HUES64 (cell line): ENCODE data around the gene NUPR2.
A peak's percentile ranks its signal among the peaks of the same experiment; 100 is the strongest.
"Not testable (repeated sequence)": the region's sequence is repeated elsewhere in the genome, so short reads cannot be mapped to it uniquely, and the experiment has no call there.

Experiments
- H3K27ac ChIP-seq: 2 replicates; pipeline ENCODE4 v1.7.0; 2013; ENCODE audit warnings: low read depth, low read length, inconsistent platforms
- H3K27me3 ChIP-seq: 2 replicates; pipeline ENCODE4 v1.6.1; 2013; ENCODE audit warnings: mild to moderate bottlenecking, low read length; ENCODE audit not compliant: insufficient read depth
- H3K36me3 ChIP-seq: 2 replicates; pipeline ENCODE4 v1.6.1; 2013; ENCODE audit warnings: mild to moderate bottlenecking, low read length; ENCODE audit not compliant: insufficient read depth
- H3K4me1 ChIP-seq: 2 replicates; pipeline ENCODE4 v1.6.1; 2013; ENCODE audit warnings: mild to moderate bottlenecking, low read length, moderate library complexity; ENCODE audit not compliant: insufficient read depth
- H3K4me3 ChIP-seq: 2 replicates; pipeline ENCODE4 v1.5.1; 2013; ENCODE audit warnings: mild to moderate bottlenecking, low read length, moderate library complexity
- H3K9ac ChIP-seq: 2 replicates; pipeline ENCODE4 v1.6.1; 2013; ENCODE audit warnings: mild to moderate bottlenecking, low read depth, low read length
- H3K9me3 ChIP-seq: 2 replicates; pipeline ENCODE4 v1.6.1; 2013; ENCODE audit warnings: low read depth, low read length; ENCODE audit not compliant: insufficient read depth
- WGBS: fragments of 150-250, 120-280 bp; methylation state at CpG from one replicate; pipeline ENCODE4 v1.1.7; 2013; ENCODE audit warnings: missing lambda C conversion rate; 5-methylcytosine and 5-hydroxymethylcytosine counted together

NUPR2 gene

DNA sequence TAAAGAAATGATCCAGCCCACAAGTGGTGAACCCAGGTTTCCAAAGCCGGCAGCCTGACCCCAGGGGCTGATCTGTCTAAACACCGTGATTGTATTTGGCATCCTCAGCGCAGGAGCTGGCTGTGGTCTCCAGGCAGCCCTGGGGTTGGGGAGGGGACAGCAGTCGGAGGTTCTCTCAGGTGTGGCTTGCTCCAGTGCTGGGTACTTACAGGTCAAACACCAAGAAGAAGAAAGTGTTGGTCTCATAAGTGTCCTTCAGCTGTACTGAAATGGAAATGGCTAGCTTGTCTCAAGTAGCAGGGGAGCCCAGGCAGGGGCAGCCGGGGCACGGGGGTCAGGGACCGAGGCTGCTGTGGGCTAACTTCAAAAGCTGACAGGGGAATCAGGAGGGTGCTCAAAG lies 29.5 kb downstream of the NUPR2 start:
- Histone ChIP-seq H3K27ac (no peak overlapping the region), H3K4me3 (no peak overlapping the region), H3K27me3 (no peaks in the 10 kb centered on the region), H3K4me1 (no peaks in the 10 kb centered on the region), H3K36me3 (0 out of 2 replicates have a peak, but pooled peaks cover 1% of the 10 kb centered on the region), H3K9ac (no peak overlapping the region), H3K9me3 (no peaks in the 10 kb centered on the region)
- 94% methylated on average over 7 of the region's 7 CpGs for WGBS

DNA sequence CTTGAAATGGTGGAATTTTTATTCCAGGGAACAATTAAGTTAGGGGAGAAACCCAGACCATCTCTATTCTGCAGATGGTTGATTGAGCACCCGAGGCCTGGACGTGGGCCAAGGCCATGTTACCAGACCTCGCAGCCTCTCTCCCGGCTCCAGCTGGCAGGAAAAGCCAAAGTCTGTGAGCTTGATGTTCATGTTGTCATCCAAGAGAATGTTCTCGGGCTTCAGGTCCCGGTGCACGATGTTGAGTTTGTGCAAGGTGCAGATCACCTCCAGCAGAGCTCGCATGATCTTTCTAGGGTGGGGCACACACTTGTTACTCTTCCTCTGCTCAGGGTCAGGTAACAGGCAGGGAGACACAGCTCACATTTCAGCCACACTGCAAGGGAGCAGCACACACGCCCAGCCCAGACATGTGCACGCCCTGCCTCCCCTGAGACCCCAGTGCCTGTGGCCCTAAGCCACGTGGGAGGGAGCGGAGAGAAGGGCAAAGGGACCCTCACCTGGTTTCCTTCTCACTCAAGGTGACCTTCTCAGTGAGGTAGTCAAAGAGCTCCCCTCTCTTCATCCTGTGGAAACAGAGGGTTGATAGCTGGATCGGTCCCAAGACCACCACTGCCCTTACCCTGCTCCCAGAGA lies 32.9 kb downstream of the NUPR2 start:
- Histone ChIP-seq H3K4me1 (no peaks in the 10 kb centered on the region), H3K27me3 (no peaks in the 10 kb centered on the region), H3K27ac (no peak overlapping the region), H3K4me3 (no peak overlapping the region), H3K36me3 (peaks cover 22% of the 10 kb centered on the region), H3K9me3 (no peaks in the 10 kb centered on the region), H3K9ac (no peak overlapping the region)
- WGBS: 92% methylated on average over 13 of the region's 13 CpGs

DNA sequence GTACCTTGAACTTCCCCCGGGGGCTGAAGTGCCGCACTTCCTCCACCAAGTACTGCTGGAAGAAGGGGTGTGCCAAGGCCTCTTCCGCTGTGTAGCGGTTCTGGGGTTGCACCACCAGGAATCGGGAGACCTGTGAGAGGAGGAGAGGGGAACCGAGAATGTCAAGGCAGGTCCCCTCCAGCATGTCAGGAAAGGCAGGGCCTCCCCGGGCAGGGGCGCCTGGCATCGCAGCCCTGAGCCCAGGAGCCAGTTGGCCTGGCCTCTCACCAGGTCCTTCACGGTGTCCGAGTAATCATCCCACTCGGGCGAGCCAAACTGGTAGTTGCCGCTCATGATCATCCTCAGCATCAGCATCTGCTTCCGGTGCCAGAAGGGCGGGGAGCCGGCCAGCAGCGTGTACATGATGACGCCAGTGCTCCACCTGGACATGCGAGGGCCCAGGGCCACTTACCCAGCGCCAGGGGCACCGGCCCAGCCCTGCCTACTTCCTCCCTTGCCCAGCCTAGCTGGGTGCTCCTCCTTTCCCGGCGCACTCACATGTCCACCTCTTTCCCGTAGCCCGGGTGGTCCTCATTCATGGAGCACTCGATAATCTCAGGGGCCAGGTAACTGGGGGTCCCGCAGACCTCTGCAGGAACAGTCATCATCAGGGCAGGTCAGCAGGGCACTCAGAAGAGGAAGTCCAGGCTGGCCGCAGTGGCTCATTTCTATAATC lies 34.4 kb downstream of the NUPR2 start:
- Histone ChIP-seq H3K9ac (no peak overlapping the region), H3K4me1 (no peaks in the 10 kb centered on the region), H3K27ac (no peak overlapping the region), H3K9me3 (no peaks in the 10 kb centered on the region), H3K4me3 (no peak overlapping the region), H3K27me3 (no peaks in the 10 kb centered on the region), H3K36me3 (peaks cover 31% of the 10 kb centered on the region)
- 97% methylated on average over 29 of the region's 29 CpGs for WGBS

DNA sequence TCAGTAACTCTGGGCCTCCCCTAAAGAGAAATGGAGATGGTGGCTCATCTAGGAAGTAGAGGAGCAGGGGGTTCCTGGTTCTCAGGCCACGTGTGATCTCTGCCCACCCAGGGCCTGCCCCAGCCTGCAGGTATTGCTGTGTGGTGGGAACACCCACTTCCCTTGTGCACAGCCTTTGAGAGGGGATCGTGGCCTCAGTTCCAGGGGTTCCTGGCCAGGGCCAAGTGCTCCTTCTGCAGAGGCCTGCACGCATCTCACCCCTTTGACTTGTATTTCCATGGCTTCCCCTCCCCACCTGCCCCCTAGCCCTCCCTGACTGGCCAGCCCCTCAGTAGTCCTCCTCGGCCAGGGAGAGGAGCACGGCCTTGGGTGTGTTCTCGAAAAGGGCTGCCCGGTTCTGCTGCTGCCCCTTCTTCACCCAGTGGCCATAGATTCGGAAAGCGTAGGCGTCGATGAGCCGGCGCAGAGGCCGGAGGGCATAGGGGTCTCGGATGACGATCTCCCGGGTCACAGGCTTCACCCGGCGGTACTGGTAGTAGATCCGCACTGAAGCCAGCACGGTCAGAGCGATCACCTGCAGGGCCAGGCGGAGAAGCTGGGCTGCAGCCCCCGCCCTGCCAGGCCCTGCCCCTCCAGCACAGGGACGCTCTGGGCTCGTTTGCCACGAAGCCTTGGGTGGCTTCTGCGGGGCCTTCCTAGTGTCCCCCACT lies 35.3 kb downstream of the NUPR2 start:
- H3K36me3 ChIP-seq: peaks cover 35% of the 10 kb centered on the region
- WGBS: 95% methylated on average over 28 of the region's 28 CpGs
- not testable (repeated sequence) for H3K4me3 ChIP-seq, H3K27me3 ChIP-seq, H3K9me3 ChIP-seq, H3K4me1 ChIP-seq, H3K27ac ChIP-seq, H3K9ac ChIP-seq

DNA sequence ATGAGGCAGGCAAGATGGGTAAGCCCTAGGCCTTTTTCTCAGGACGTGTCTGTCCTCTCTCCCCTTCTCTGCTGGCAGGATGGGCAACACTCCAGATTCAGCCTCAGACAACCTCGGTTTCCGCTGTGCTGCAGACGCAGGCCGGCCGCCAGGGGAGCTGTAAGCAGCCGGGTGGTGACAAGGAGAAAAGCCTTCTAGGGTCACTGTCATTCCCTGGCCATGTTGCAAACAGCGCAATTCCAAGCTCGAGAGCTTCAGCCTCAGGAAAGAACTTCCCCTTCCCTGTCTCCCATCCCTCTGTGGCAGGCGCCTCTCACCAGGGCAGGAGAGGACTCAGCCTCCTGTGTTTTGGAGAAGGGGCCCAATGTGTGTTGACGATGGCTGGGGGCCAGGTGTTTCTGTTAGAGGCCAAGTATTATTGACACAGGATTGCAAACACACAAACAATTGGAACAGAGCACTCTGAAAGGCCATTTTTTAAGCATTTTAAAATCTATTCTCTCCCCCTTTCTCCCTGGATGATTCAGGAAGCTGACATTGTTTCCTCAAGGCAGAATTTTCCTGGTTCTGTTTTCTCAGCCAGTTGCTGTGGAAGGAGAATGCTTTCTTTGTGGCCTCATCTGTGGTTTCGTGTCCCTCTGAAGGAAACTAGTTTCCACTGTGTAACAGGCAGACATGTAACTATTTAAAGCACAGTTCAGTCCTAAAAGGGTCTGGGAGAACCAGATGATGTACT lies 36.6 kb downstream of the NUPR2 start:
- H3K9ac ChIP-seq: no peak overlapping the region
- H3K36me3 ChIP-seq: peaks cover 35% of the 10 kb centered on the region
- no peak overlapping the region for H3K27ac ChIP-seq
- no peaks in the 10 kb centered on the region for H3K9me3 ChIP-seq
- H3K27me3 ChIP-seq: no peaks in the 10 kb centered on the region
- H3K4me3 ChIP-seq: no peak overlapping the region
- H3K4me1 ChIP-seq: no peaks in the 10 kb centered on the region
- WGBS: 90% methylated on average over 11 of the region's 12 CpGs

DNA sequence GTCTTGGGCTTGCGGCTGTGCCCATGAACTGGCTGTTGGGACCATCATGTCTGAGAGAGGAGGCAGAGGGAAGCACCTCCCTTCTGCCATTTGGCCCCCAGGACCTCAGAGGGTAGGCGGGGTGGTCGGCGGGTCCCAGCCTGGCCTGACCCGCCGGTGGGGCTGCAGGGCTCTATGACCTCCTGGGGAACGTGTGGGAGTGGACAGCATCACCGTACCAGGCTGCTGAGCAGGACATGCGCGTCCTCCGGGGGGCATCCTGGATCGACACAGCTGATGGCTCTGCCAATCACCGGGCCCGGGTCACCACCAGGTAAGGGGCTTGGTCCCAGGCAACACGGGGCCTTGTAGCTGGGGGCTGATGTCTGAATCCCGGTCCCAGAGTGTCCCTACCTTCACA lies 38.0 kb downstream of the NUPR2 start:
- H3K27ac ChIP-seq: no peak overlapping the region
- H3K9me3 ChIP-seq: no peaks in the 10 kb centered on the region
- WGBS: 94% methylated on average over 16 of the region's 16 CpGs
- H3K4me3 ChIP-seq: no peak overlapping the region
- H3K9ac ChIP-seq: no peak overlapping the region
- H3K4me1 ChIP-seq: no peaks in the 10 kb centered on the region
- H3K36me3 ChIP-seq: peaks cover 35% of the 10 kb centered on the region
- no peaks in the 10 kb centered on the region for H3K27me3 ChIP-seq

DNA sequence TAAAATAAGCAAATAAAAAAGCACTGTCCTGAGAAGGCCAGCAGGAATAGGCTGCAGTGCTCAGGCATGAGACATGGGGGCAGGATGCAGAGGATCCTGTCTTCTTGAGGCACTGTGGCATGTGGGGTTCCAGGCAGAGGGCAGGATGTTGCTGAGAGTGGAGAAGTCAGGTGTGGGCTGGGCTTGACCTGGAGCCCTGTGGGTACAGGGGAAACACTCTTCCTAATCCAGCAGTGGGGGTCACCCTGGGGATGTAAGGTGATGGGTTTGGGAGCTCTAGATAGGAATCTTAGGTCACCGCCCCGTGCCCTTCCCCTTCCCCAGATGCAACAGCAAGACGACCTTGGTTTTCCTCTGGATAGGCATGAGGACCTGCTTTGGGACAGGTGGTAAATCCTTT lies 38.5 kb downstream of the NUPR2 start:
- WGBS: 100% methylated on average over 1 of the region's 3 CpGs
- H3K4me3 ChIP-seq: no peak overlapping the region
- peaks cover 40% of the 10 kb centered on the region for H3K36me3 ChIP-seq
- H3K27me3 ChIP-seq: no peaks in the 10 kb centered on the region
- no peaks in the 10 kb centered on the region for H3K9me3 ChIP-seq
- H3K4me1 ChIP-seq: no peaks in the 10 kb centered on the region
- H3K9ac ChIP-seq: no peak overlapping the region
- H3K27ac ChIP-seq: no peak overlapping the region

DNA sequence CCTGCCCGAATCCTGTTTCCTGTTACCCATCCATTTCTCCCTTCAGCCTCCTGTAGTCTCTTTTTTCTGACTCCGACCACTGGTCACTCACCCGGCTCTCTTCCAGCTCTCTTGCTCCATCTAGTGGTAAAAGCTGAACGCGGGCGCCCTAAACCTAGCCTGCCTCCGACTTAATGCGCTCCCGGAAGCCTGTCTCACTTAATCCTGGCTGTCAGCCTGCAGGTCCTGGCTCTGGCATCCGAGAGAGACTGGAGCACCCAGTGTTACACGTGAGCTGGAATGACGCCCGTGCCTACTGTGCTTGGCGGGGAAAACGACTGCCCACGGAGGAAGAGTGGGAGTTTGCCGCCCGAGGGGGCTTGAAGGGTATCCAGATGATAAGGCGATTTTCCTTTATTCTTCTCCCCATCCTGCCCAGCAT lies 41.8 kb downstream of the NUPR2 start:
- Histone ChIP-seq H3K9me3 (no peaks in the 10 kb centered on the region), H3K4me1 (no peaks in the 10 kb centered on the region), H3K9ac (no peak overlapping the region), H3K4me3 (no peak overlapping the region), H3K27me3 (no peaks in the 10 kb centered on the region), H3K27ac (peak overlapping the region; percentile 8; the same call in 1 of the 2 replicates), H3K36me3 (peaks cover 50% of the 10 kb centered on the region)
- WGBS: 32% methylated on average over 18 of the region's 19 CpGs

DNA sequence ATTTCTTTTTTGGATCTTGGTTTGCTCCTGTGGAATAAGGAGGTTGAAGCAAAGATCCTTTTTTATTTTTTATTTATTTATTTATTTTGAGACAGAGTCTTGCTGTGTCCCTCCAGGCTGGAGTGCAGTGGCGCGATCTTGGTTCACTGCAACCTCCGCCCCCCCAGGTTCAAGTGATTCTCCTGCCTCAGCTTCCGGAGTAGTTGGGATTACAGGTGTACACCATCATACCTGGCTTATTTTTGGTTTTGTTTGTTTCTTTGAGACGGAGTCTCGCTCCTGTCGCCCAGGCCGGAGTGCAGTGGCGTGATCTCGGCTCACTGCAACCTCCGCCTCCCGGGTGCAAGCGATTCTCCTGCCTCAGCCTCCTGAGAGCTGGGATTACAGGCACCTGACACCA lies 49.8 kb downstream of the NUPR2 start:
- H3K27ac ChIP-seq, H3K9me3 ChIP-seq, H3K4me1 ChIP-seq, H3K9ac ChIP-seq, H3K4me3 ChIP-seq, H3K27me3 ChIP-seq: not testable (repeated sequence)
- WGBS: 97% methylated on average over 13 of the region's 13 CpGs
- H3K36me3 ChIP-seq: peaks cover 63% of the 10 kb centered on the region
